K562 (cell line): ENCODE results near the gene CLPSL2. TPM values are rescaled to one million over a fixed set of nuclear protein-coding genes. Genes with fewer than 3 reads are reported as not detected.

Experiments used
- BHLHE40 ChIP-seq: IDR thresholded peaks from 2 replicates; pipeline ENCODE4 v1.6.1; 2011; ENCODE audit warnings: low read length, improper control_type of control experiment
- BRF1 ChIP-seq: IDR thresholded peaks from 3 replicates; pipeline ENCODE4 v1.6.1; 2011; ENCODE audit warnings: borderline replicate concordance, mild to moderate bottlenecking; ENCODE audit not compliant: insufficient read length; ENCODE audit errors: extremely low read depth
- ELF4 ChIP-seq: fragments of 450-650 bp; formaldehyde crosslinking; IDR thresholded peaks from 2 replicates; pipeline ENCODE4 v1.4.0; 2022; ENCODE audit warnings: missing genetic modification characterization
- ETV6 ChIP-seq, 3 experiments: fragments of 150-350 bp in 1 of 3; sonication (generic) in 1 of 3; formaldehyde crosslinking in 1 of 3; IDR thresholded peaks; 2 replicates each; pipeline versions ENCODE4 v1.6.1 to v1.8.0; 2014 to 2022; ENCODE audit warnings: borderline replicate concordance in 2 of 3, low read depth in 2 of 3, antibody characterized with exemption in 1 of 3, low read length in 1 of 3, mild to moderate bottlenecking in 1 of 3, missing genetic modification reagents in 1 of 3
- MXD1 ChIP-seq: fragments of 250-450 bp; sonication (Bioruptor Pico); IDR thresholded peaks from 2 replicates; pipeline ENCODE4 v1.8.0; 2021; ENCODE audit warnings: borderline replicate concordance, mild to moderate bottlenecking, moderate library complexity; ENCODE audit not compliant: poor library complexity, severe bottlenecking
- NR0B1 ChIP-seq: fragments of 450-650 bp; IDR thresholded peaks from one replicate; pipeline ENCODE4 v1.6.1; 2018; ENCODE audit warnings: mild to moderate bottlenecking, moderate library complexity; ENCODE audit not compliant: partially characterized antibody
- ZNF121 ChIP-seq: sonication (generic); formaldehyde crosslinking; conservative IDR thresholded peaks from 2 replicates; pipeline ENCODE4 v1.8.0; 2022; ENCODE audit warnings: missing genetic modification reagents
- ZNF217 ChIP-seq: sonication (generic); formaldehyde crosslinking; IDR thresholded peaks from 2 replicates; pipeline ENCODE4 v1.8.0; 2022; ENCODE audit warnings: mild to moderate bottlenecking, missing genetic modification reagents
- ZNF318 ChIP-seq, 2 experiments: fragments of 450-650 bp; IDR thresholded peaks; 2 replicates each; pipeline ENCODE4 v1.6.1; 2016; ENCODE audit warnings: mild to moderate bottlenecking in 2 of 2, borderline replicate concordance in 1 of 2, low read depth in 1 of 2, moderate library complexity in 1 of 2
- ZNF592 ChIP-seq: fragments of 450-650 bp; IDR thresholded peaks from 2 replicates; pipeline ENCODE4 v1.6.1; 2017; ENCODE audit warnings: antibody characterized with exemption, mild to moderate bottlenecking
- ZNF766 ChIP-seq: fragments of 200-800 bp; sonication (Bioruptor generic); conservative IDR thresholded peaks from 2 replicates; pipeline ENCODE4 v1.6.1; 2016; ENCODE audit warnings: missing genetic modification characterization, missing compliant biosample characterization
- polyA plus RNA-seq, 8 experiments: library from polyadenylated mRNA; depleted of rRNA in 4 of 8; stranded (reverse) in 5 of 8; unstranded in 3 of 8; fragments of >200 nt; fragmentation: Nextera tagmentation in 2 of 8; fragmentation: Illumina TruSeq in 1 of 8; extraction: Ambion mirVana in 2 of 8; extraction: Trizol in 1 of 8; gene quantifications; 2 replicates each; pipeline versions ENCODE4 v1.2.1 to v1.2.3, GENCODE V29; 2011 to 2014; ENCODE audit warnings: inconsistent platforms in 1 of 8, missing spikeins in 1 of 8
- total RNA-seq, 7 experiments: library from RNA; depleted of rRNA in 6 of 7; stranded (reverse); fragments of >200 nt in 6 of 7; fragmentation: Illumina TruSeq in 2 of 7; extraction: Trizol in 2 of 7; gene quantifications; 2 replicates each; pipeline versions ENCODE4 v1.2.1 to v1.2.3, GENCODE V29; 2011 to 2021; ENCODE audit warnings: low replicate concordance in 1 of 7

The CLPSL2 gene
- total and polyA plus RNA-seq, 9 of the 15 experiments (the other 6 are each of a cell fraction or from before 2014, with no cell fraction given): not detected

GRCh38 chr6:35727231-35727934 lies 49.0 kb upstream of the CLPSL2 start (continued):
- no peak for TF ChIP-seq ZNF217 (CRISPR knock-in tag)
- peak; percentile 87 for TF ChIP-seq BHLHE40
- TF ChIP-seq ZNF121: no peak
- TF ChIP-seq ZNF592: peak; percentile 40
- no peak for TF ChIP-seq ETV6 (IDR thresholded peaks at IDR 0.05; ENCODE audit: borderline replicate concordance in 1 of 2, low read depth in 2 of 2, low read length in 1 of 2)
- no peak for TF ChIP-seq ETV6 (CRISPR knock-in tag; IDR thresholded peaks at IDR 0.05; ENCODE audit: borderline replicate concordance)
- TF ChIP-seq ELF4 (CRISPR knock-in tag): no peak
- no peak for TF ChIP-seq ZNF766 (CRISPR knock-in tag)
- no peak for TF ChIP-seq NR0B1
- no peak for TF ChIP-seq MXD1 (CRISPR knock-in tag)
- no peak for TF ChIP-seq BRF1
- no peak for TF ChIP-seq ZNF318 (IDR thresholded peaks at IDR 0.05; ENCODE audit: borderline replicate concordance in 1 of 2, low read depth in 1 of 2)
